Right lobe of liver (tissue), 6 donors: ENCODE measurements around the gene SPTBN2. TPM values are rescaled to one million over a fixed set of nuclear protein-coding genes. Genes with fewer than 3 reads are reported as not detected.
A peak's percentile ranks its signal among the peaks of the same experiment; 100 is the strongest.

Experiments used
- ATAC-seq, 4 donors: fragments of 200-7000 bp; cut with Tn5 transposase; one replicate each; pipeline ENCODE4 v1.9.1; 2020; ENCODE audit warnings: mild to moderate bottlenecking in 4 of 4, moderate library complexity in 4 of 4
- DNase-seq, 3 donors: peaks; one replicate each; pipeline ENCODE4 v3.0.0-alpha.2; 2020
- H3K27ac ChIP-seq, 3 donors: fragments of 200-600 bp; one replicate each; pipeline ENCODE4 v1.8.0; 2022
- H3K27me3 ChIP-seq, 2 donors: fragments of 200-600 bp; one replicate each; pipeline ENCODE4 v1.8.0; 2022
- H3K36me3 ChIP-seq, 4 donors: fragments of 200-600 bp; sonication (generic) in 1 of 4; one replicate each; pipeline versions ENCODE4 v1.5.1 to v1.8.0; 2017 to 2022; ENCODE audit warnings: control low read depth in 1 of 4
- H3K4me1 ChIP-seq, 4 donors: fragments of 200-600 bp; sonication (generic) in 1 of 4; one replicate each; pipeline versions ENCODE4 v1.5.1 to v1.8.0; 2017 to 2022; ENCODE audit warnings: control low read depth in 1 of 4
- H3K4me3 ChIP-seq, 3 donors: fragments of 200-600 bp; one replicate each; pipeline ENCODE4 v1.8.0; 2022
- H3K9me3 ChIP-seq, 4 donors: fragments of 200-600 bp; sonication (generic) in 1 of 4; one replicate each; pipeline versions ENCODE4 v1.5.1 to v1.8.0; 2017 to 2022; ENCODE audit warnings: control low read depth in 1 of 4
- CTCF ChIP-seq, 4 donors: fragments of 200-600 bp in 3 of 4; fragments of 450-650 bp in 1 of 4; IDR thresholded peaks; one replicate each; pipeline versions ENCODE4 v1.5.1 to v1.8.0; 2016 to 2022; ENCODE audit warnings: antibody characterized with exemption in 4 of 4, mild to moderate bottlenecking in 2 of 4
- POLR2A ChIP-seq: fragments of 450-650 bp; IDR thresholded peaks from one replicate; pipeline ENCODE4 v1.6.1; 2017; ENCODE audit warnings: antibody characterized with exemption, mild to moderate bottlenecking
- WGBS: methylation state at CpG from one replicate; pipeline ENCODE4 v1.1.6; 2018; ENCODE audit warnings: low coverage, low lambda C conversion rate; ENCODE audit not compliant: insufficient coverage; ENCODE audit errors: missing lambda C conversion rate; 5-methylcytosine and 5-hydroxymethylcytosine counted together
- intact Hi-C, 2 donors: fragments of 100-400 bp; cut with DNase I; formaldehyde crosslinking; loops; one replicate each; pipeline versions ENCODE4 v1.11.2 to v1.14.1; 2022
- total RNA-seq, 6 experiments: library from RNA; depleted of rRNA in 2 of 6; stranded (reverse); fragments of >200 nt in 2 of 6; fragmentation: NEBNext Ultra II Directional in 3 of 6; extraction: Animal tissue kit (Norgen Biotek cat#: 25700) in 3 of 6; gene quantifications; one replicate each; pipeline versions ENCODE4 v1.1.0 to v1.2.4, GENCODE V29; 2016 to 2023
- donor health status: DM: no; HTN: yes; CAD: no.
- donor health status: DM: no; HTN: no; CAD: no.
- donor health status: DM: no; HTN: no; CAD: no.
- donor health status: DM: no; HTN: yes; CAD: no.
- donor health status: DM: no; HTN: yes; CAD: no.

SPTBN2 gene
- total RNA-seq, 6 experiments from 2014 or later, result 20.7 to 67.1 (median 50.7) TPM

GRCh38 chr11:66665369-66665768, 63.6 kb downstream of the SPTBN2 start:
- Histone ChIP-seq H3K27ac (no peak overlapping the region), H3K9me3 (no peaks in the 10 kb centered on the region), H3K36me3 (peaks cover 0 to 39% (median 4%) of the 10 kb centered on the region in 4 donors), H3K27me3 (no peaks in the 10 kb centered on the region), H3K4me3 (no peak overlapping the region), H3K4me1 (no peaks in the 10 kb centered on the region)
- no peak for DNase-seq
- TF ChIP-seq POLR2A (no peak), CTCF (IDR thresholded peaks at IDR 0.05) (no peak)
- WGBS, result 39% methylated on average over 10 of the region's 11 CpGs
- intact Hi-C loops, result loop anchor here in 1 of 2 donors (10.0 kb wide), 1 partner anchor 261 kb away; no protein-coding TSS in a partner anchor
- ATAC-seq, result peak; percentile 47 to 74 (median 54)

- intact Hi-C loops, result loop anchor here in 1 of 2 donors (10.0 kb wide), 1 partner anchor 259 kb away; no protein-coding TSS in a partner anchor
- no peak for DNase-seq
- H3K27me3 ChIP-seq, result no peaks in the 10 kb centered on the region
- no peak for TF ChIP-seq CTCF (IDR thresholded peaks at IDR 0.05)
- TF ChIP-seq POLR2A, result no peak
- H3K36me3 ChIP-seq, result peaks cover 0 to 39% (median 6%) of the 10 kb centered on the region in 4 donors
- no peaks in the 10 kb centered on the region for H3K4me1 ChIP-seq
- 78% methylated on average over 1 of the region's 1 CpG for WGBS
- H3K4me3 ChIP-seq, result no peak overlapping the region
- no peaks in the 10 kb centered on the region for H3K9me3 ChIP-seq
- no peak overlapping the region for H3K27ac ChIP-seq
- ATAC-seq, result no peak
These were observed 65.2 kb downstream of the SPTBN2 start for GRCh38 chr11:66663741-66664296.

GRCh38 chr11:66659763-66660162, 69.3 kb downstream of the SPTBN2 start:
- Histone ChIP-seq H3K4me3 (no peak overlapping the region), H3K4me1 (no peaks in the 10 kb centered on the region), H3K9me3 (no peaks in the 10 kb centered on the region), H3K27me3 (no peaks in the 10 kb centered on the region), H3K27ac (no peak overlapping the region), H3K36me3 (peaks cover 0 to 15% (median 3%) of the 10 kb centered on the region in 4 donors)
- no peak for DNase-seq
- WGBS, result 40% methylated on average over 2 of the region's 2 CpGs
- intact Hi-C loops, result loop anchor here in 1 of 2 donors (10.0 kb wide), 1 partner anchor 255 kb away; no protein-coding TSS in a partner anchor
- ATAC-seq, result no peak
- TF ChIP-seq CTCF (IDR thresholded peaks at IDR 0.05), result no peak
- no peak for TF ChIP-seq POLR2A

GRCh38 chr11:66653123-66653522, 75.9 kb downstream of the SPTBN2 start:
- no peak for TF ChIP-seq CTCF (IDR thresholded peaks at IDR 0.05)
- TF ChIP-seq POLR2A, result no peak
- WGBS, result 88% methylated on average over 6 of the region's 6 CpGs
- no peak overlapping the region for H3K27ac ChIP-seq
- no peaks in the 10 kb centered on the region for H3K27me3 ChIP-seq
- DNase-seq (no peak), ATAC-seq (no peak)
- H3K36me3 ChIP-seq, result peaks cover 0 to 27% (median 6%) of the 10 kb centered on the region in 4 donors
- no peak overlapping the region for H3K4me3 ChIP-seq
- intact Hi-C loops, result no loop called here
- H3K4me1 ChIP-seq, result no peaks in the 10 kb centered on the region
- no peaks in the 10 kb centered on the region for H3K9me3 ChIP-seq
